Fibroblast of lung (primary cell): ENCODE data around the gene RGS2.

Source experiments
- CTCF ChIP-seq, 2 donors: IDR thresholded peaks in 1 of 2; conservative IDR thresholded peaks in 1 of 2; 1 replicate in 1 of 2; 2 replicates in 1 of 2; pipeline ENCODE4 v1.5.1; 2011 to 2012; ENCODE audit warnings: low read length in 2 of 2, control low read depth in 1 of 2, inconsistent platforms in 1 of 2, low read depth in 1 of 2, mild to moderate bottlenecking in 1 of 2
- EZH2 ChIP-seq: IDR thresholded peaks from 2 replicates; pipeline ENCODE4 v1.5.1; 2012; ENCODE audit warnings: low read length, control low read depth, mild to moderate bottlenecking; ENCODE audit errors: missing control alignments

DNA sequence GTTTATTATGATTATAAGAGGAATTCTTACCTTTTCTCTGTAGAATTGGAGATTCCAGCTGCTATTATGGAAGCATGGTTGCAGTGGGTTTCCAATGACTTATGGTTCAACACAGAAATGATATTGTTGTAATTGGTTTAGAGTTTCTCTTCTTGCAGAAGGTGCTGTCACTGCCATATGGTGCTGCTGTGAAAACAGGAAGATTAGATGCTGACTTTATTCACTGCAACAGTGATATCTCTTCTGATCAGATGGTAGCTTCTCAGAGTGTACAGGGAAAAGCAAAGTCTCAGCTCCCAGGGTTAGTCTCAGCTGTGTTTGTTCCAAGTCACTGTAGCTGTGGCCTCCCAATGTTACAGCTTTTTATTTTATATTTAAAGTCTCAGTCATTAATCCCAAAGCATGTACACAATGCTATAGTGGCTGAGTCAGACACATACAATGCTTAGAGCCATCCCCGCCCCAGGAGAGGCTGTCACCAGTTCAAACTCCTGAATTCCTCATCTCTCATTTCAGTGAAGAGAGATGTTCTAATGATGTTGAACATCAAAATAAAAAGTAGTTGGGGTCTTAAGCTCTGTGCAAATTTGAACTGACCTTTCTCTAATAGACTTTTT is 42.7 kb upstream of the RGS2 start:
- TF ChIP-seq CTCF (conservative IDR thresholded peaks at IDR 0.05 in 1 of 2, IDR thresholded peaks at IDR 0.05 in 1 of 2; ENCODE audit: low read depth in 1 of 2, low read length in 2 of 2) (no peak), EZH2 (no peak)
